Endothelial cell (in vitro differentiated cells): ENCODE measurements around the gene TEX19. TPM values are rescaled to one million over a fixed set of nuclear protein-coding genes. Genes with fewer than 3 reads are reported as not detected.
"Not testable (repeated sequence)": the region's sequence is repeated elsewhere in the genome, so short reads cannot be mapped to it uniquely, and the experiment has no call there.

ENCODE experiments used
- DNase-seq: peaks from one replicate; pipeline ENCODE4 v3.0.0; 2021; ENCODE audit warnings: low spot score
- H3K27ac Mint-ChIP-seq: one replicate; pipeline ENCODE4 v1.8.0; 2021; ENCODE audit warnings: mixed read lengths, inconsistent platforms; ENCODE audit not compliant: unreplicated experiment
- H3K27me3 Mint-ChIP-seq: one replicate; pipeline ENCODE4 v1.8.0; 2021; ENCODE audit warnings: mild to moderate bottlenecking, moderate library complexity, mixed read lengths, inconsistent platforms; ENCODE audit not compliant: unreplicated experiment
- H3K36me3 Mint-ChIP-seq: one replicate; pipeline ENCODE4 v1.8.0; 2021; ENCODE audit warnings: mild to moderate bottlenecking, low read depth, mixed read lengths, inconsistent platforms; ENCODE audit not compliant: unreplicated experiment
- H3K4me1 Mint-ChIP-seq: one replicate; pipeline ENCODE4 v1.8.0; 2021; ENCODE audit warnings: mild to moderate bottlenecking, mixed read lengths, inconsistent platforms; ENCODE audit not compliant: unreplicated experiment
- H3K4me3 Mint-ChIP-seq: one replicate; pipeline ENCODE4 v1.8.0; 2021; ENCODE audit warnings: mild to moderate bottlenecking, mixed read lengths, inconsistent platforms; ENCODE audit not compliant: unreplicated experiment
- H3K9me3 Mint-ChIP-seq: one replicate; pipeline ENCODE4 v1.8.0; 2021; ENCODE audit warnings: mixed read lengths, inconsistent platforms; ENCODE audit not compliant: unreplicated experiment
- CTCF ChIP-seq: fragments of 200-600 bp; sonication (generic); IDR thresholded peaks from one replicate; pipeline ENCODE4 v1.5.0; 2021; ENCODE audit warnings: antibody characterized with exemption; ENCODE audit not compliant: unreplicated experiment
- total RNA-seq: library from RNA; stranded (reverse); fragmentation: NEBNext Ultra II Directional; extraction: Animal tissue kit (Norgen Biotek cat#: 25700); gene quantifications from one replicate; pipeline ENCODE4 v1.2.1, GENCODE V29; 2021; ENCODE audit not compliant: unreplicated experiment

Gene TEX19
- total RNA-seq, 1 donor from 2014 or later, result 0.26 TPM

DNA sequence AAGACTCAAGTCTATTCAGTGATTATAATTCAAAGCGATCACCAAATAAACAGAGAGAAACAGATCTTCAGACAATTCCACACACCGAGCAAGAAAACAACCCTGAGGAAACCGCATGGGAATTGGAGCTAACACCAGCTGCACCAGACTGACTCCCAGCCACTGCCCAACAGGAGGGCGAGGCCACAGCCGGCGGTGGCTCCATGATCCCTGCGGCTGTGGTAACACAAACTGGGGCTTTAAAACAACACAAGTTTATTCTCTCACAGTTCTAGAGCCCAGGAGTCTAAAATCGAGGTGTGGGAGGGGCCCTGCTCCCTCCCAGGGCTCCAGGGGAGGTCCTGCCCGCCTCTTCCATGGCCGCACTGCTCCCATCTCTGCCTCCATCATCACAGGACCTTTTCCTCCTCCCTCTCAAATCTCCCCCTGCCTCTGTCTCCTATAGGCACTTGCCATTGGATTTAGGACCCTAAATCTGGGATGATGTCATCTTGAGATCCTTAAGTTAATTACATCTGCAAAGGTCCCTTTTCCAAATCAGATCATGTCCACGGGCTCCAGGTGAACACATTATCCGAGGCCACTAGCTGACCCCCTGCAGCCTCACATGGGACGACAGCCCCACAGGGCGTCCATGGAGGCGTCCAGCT is 49.4 kb downstream of the TEX19 start:
- Mint-ChIP-seq H3K36me3 (peaks cover 3% of the 10 kb centered on the region), H3K27me3 (peaks cover 9% of the 10 kb centered on the region), H3K4me1 (no peaks in the 10 kb centered on the region), H3K4me3 (peak overlapping the region; percentile 31), H3K9me3 (no peaks in the 10 kb centered on the region), H3K27ac (no peak overlapping the region)
- DNase-seq, result no peak
- no peak for TF ChIP-seq CTCF

DNA sequence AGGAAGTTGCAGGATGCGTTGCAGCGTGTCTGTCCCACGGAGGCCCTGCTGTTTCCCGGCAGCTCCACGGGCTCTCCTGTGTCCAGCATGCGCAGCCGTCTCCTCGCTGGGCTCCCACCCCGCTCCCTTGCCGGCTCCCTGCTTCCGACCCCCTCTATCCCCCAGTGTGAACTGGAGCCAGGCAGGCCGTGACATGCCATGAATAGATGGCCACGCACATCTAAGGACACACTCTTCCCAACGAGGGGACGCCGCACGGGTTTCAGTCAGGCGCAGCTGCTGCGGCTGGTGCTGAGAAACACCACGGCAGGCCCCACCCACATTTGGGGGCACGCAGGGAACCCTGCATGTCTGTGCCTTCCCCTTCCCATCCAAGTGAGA is 49.9 kb downstream of the TEX19 start:
- Mint-ChIP-seq H3K36me3 (peaks cover 3% of the 10 kb centered on the region), H3K27ac (no peak overlapping the region), H3K27me3 (peaks cover 9% of the 10 kb centered on the region), H3K4me1 (no peaks in the 10 kb centered on the region), H3K4me3 (no peak overlapping the region), H3K9me3 (no peaks in the 10 kb centered on the region)
- DNase-seq, result no peak
- TF ChIP-seq CTCF, result no peak

GRCh38 chr17:82410014-82410716 is 51.1 kb downstream of the TEX19 start:
- H3K9me3 Mint-ChIP-seq, result no peaks in the 10 kb centered on the region
- H3K4me3 Mint-ChIP-seq, result no peak overlapping the region
- no peak overlapping the region for H3K27ac Mint-ChIP-seq
- no peak for TF ChIP-seq CTCF
- no peaks in the 10 kb centered on the region for H3K4me1 Mint-ChIP-seq
- peaks cover 2% of the 10 kb centered on the region for H3K36me3 Mint-ChIP-seq
- H3K27me3 Mint-ChIP-seq, result peaks cover 9% of the 10 kb centered on the region
- no peak for DNase-seq

DNA sequence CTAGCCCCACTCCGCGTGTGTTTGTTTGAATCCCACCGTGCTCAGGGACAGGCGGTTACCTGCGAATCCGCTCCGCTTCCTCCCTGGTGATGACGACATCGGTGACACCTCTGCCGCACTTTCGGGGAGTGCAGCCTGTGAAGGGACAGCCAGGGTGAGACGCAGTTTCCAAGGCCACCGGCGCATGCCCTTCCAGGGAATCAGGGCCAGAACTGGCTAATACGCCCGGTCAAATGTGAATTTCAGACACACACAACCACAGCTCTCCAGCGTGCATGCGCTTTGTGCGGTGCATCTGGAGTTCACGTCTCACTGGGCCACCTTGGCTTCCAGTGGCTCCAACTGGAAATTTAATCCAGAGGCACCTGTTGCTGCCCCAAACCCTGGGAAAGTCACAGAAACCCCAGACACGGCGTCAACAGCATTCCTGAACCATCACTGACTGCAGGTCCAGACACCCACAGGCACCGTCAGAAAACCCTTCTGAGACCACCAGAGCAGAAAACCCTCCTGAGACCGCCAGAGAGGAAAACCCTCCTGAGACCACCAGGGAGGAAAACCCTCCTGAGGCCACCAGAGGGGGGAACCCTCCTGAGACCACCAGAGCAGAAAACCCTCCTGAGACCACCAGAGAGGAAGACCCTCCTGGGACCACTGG is 52.5 kb downstream of the TEX19 start:
- H3K27me3 Mint-ChIP-seq, result peaks cover 9% of the 10 kb centered on the region
- H3K4me3 Mint-ChIP-seq, result no peak overlapping the region
- no peak for DNase-seq
- no peak overlapping the region for H3K27ac Mint-ChIP-seq
- H3K9me3 Mint-ChIP-seq, result no peaks in the 10 kb centered on the region
- no peak for TF ChIP-seq CTCF
- no peaks in the 10 kb centered on the region for H3K4me1 Mint-ChIP-seq
- H3K36me3 Mint-ChIP-seq, result no peaks in the 10 kb centered on the region

GRCh38 chr17:82412081-82412480 is 53.0 kb downstream of the TEX19 start:
- H3K27me3 Mint-ChIP-seq, H3K27ac Mint-ChIP-seq, H3K36me3 Mint-ChIP-seq, DNase-seq, H3K9me3 Mint-ChIP-seq, H3K4me1 Mint-ChIP-seq, H3K4me3 Mint-ChIP-seq: not testable (repeated sequence)
